Thyroid gland (tissue), 4 donors: Measurements from ENCODE around the gene PLEKHS1.

ENCODE experiments used
- CTCF ChIP-seq, 6 experiments: fragments of 200-600 bp in 3 of 6; fragments of 450-650 bp in 3 of 6; sonication (generic) in 3 of 6; IDR thresholded peaks; one replicate each; pipeline ENCODE4 v1.5.1; 2016 to 2019; ENCODE audit warnings: antibody characterized with exemption in 6 of 6, mild to moderate bottlenecking in 2 of 6, inconsistent platforms in 1 of 6, moderate library complexity in 1 of 6
- POLR2A ChIP-seq, 2 donors: fragments of 450-650 bp; IDR thresholded peaks; one replicate each; pipeline ENCODE4 v1.6.1; 2017; ENCODE audit warnings: antibody characterized with exemption in 2 of 2, mild to moderate bottlenecking in 2 of 2, moderate library complexity in 1 of 2

DNA sequence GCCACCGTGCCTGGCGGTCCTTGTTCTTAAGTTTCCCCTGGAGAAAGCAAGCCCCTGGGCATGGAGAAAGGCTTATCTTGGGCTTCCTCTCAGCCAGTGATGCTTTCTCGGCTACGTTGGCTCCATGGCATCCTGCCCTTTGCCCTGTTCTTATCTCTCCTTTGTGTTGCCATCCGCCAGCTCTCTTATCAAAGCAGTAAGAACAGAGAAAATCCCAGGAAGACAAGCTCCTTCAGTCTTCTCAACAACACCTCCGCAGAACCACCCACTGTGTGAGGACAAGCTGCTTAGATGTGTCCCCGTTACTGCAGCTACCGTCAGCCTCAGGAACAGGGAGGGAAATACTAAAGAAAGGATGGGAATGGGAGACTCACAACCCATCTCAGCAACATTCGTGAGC is 3.3 kb downstream of the PLEKHS1 start:
- TF ChIP-seq CTCF (IDR thresholded peaks at IDR 0.05) (no peak), POLR2A (IDR thresholded peaks at IDR 0.05) (no peak)
